Neuronal stem cell (in vitro differentiated cells): ENCODE measurements around the gene CCL1.

Source experiments
- DNase-seq: peaks from one replicate; pipeline ENCODE4 v3.0.0-alpha.2; 2013; ENCODE audit warnings: low spot score
- H2AFZ ChIP-seq: one replicate; pipeline ENCODE4 v1.6.1; 2013; ENCODE audit warnings: mild to moderate bottlenecking, low read length, inconsistent platforms
- H2AK5ac ChIP-seq: 2 replicates; pipeline ENCODE4 v1.6.1; 2013; ENCODE audit warnings: low read depth, mild to moderate bottlenecking, inconsistent platforms, low read length, moderate library complexity, mixed read lengths
- H2BK120ac ChIP-seq: 2 replicates; pipeline ENCODE4 v1.6.1; 2013; ENCODE audit warnings: low read depth, mild to moderate bottlenecking, inconsistent platforms, low read length, moderate library complexity, mixed read lengths
- H2BK12ac ChIP-seq: one replicate; pipeline ENCODE4 v1.6.1; 2013; ENCODE audit warnings: low read length, inconsistent platforms
- H2BK15ac ChIP-seq: 2 replicates; pipeline ENCODE4 v1.6.1; 2013; ENCODE audit warnings: mild to moderate bottlenecking, low read length, inconsistent platforms, mixed read lengths
- H2BK5ac ChIP-seq: one replicate; pipeline ENCODE4 v1.6.1; 2013; ENCODE audit warnings: inconsistent platforms, mild to moderate bottlenecking, low read length, moderate library complexity
- H3K14ac ChIP-seq: one replicate; pipeline ENCODE4 v1.6.1; 2013; ENCODE audit warnings: low read length, inconsistent platforms
- H3K18ac ChIP-seq: 2 replicates; pipeline ENCODE4 v1.6.1; 2013; ENCODE audit warnings: low read length, inconsistent platforms
- H3K23ac ChIP-seq: 2 replicates; pipeline ENCODE4 v1.6.1; 2013; ENCODE audit warnings: low read depth, mild to moderate bottlenecking, mixed read lengths, low read length, inconsistent platforms; ENCODE audit not compliant: poor library complexity
- H3K27ac ChIP-seq: replicated peaks from 3 replicates; pipeline ENCODE4 v1.5.1; 2013; ENCODE audit warnings: low read length, inconsistent platforms
- H3K27me3 ChIP-seq, 3 experiments: 2 replicates each; pipeline ENCODE4 v1.6.1; 2013; ENCODE audit warnings: low read length in 3 of 3, mild to moderate bottlenecking in 2 of 3, inconsistent platforms in 1 of 3, low read depth in 1 of 3, mixed read lengths in 1 of 3, moderate library complexity in 1 of 3; ENCODE audit not compliant: control insufficient read depth in 3 of 3, insufficient read depth in 3 of 3
- H3K36me3 ChIP-seq, 2 donors: replicated peaks in 1 of 2; 2 replicates each; pipeline ENCODE4 v1.6.1; 2013; ENCODE audit warnings: low read length in 2 of 2; ENCODE audit not compliant: control insufficient read depth in 2 of 2, insufficient read depth in 2 of 2
- H3K4ac ChIP-seq: 2 replicates; pipeline ENCODE4 v1.6.1; 2013; ENCODE audit warnings: inconsistent platforms, mild to moderate bottlenecking, low read length, moderate library complexity
- H3K4me1 ChIP-seq, 2 donors: 1 replicate in 1 of 2; 2 replicates in 1 of 2; pipeline ENCODE4 v1.6.1; 2013; ENCODE audit warnings: low read length in 2 of 2, low read depth in 1 of 2; ENCODE audit not compliant: control insufficient read depth in 2 of 2, insufficient read depth in 1 of 2
- H3K4me2 ChIP-seq: one replicate; pipeline ENCODE4 v1.6.1; 2013; ENCODE audit warnings: mild to moderate bottlenecking, low read length, inconsistent platforms; ENCODE audit not compliant: insufficient read depth, poor library complexity, severe bottlenecking
- H3K4me3 ChIP-seq, 2 donors: 2 replicates each; pipeline ENCODE4 v1.5.1; 2013; ENCODE audit warnings: low read length in 2 of 2, mild to moderate bottlenecking in 2 of 2, inconsistent platforms in 1 of 2, moderate library complexity in 1 of 2
- H3K79me1 ChIP-seq: one replicate; pipeline ENCODE4 v1.6.1; 2013; ENCODE audit warnings: low read depth, mild to moderate bottlenecking, inconsistent platforms, low read length, moderate library complexity
- H3K9ac ChIP-seq: one replicate; pipeline ENCODE4 v1.6.1; 2013; ENCODE audit warnings: mild to moderate bottlenecking, low read depth, low read length, inconsistent platforms; ENCODE audit not compliant: poor library complexity
- H3K9me3 ChIP-seq, 2 donors: replicated peaks in 1 of 2; 2 replicates each; pipeline versions ENCODE3 to v1.6.1; 2013; ENCODE audit warnings: low read length in 2 of 2, mild to moderate bottlenecking in 2 of 2, inconsistent platforms in 1 of 2, low read depth in 1 of 2, mixed read lengths in 1 of 2, moderate library complexity in 1 of 2; ENCODE audit not compliant: control insufficient read depth in 2 of 2, insufficient read depth in 1 of 2
- H4K8ac ChIP-seq: one replicate; pipeline ENCODE4 v1.6.1; 2013; ENCODE audit warnings: low read depth, mild to moderate bottlenecking, inconsistent platforms, low read length, moderate library complexity
- H4K91ac ChIP-seq: one replicate; pipeline ENCODE4 v1.6.1; 2013; ENCODE audit warnings: low read length, low read depth, mild to moderate bottlenecking, inconsistent platforms; ENCODE audit not compliant: poor library complexity
- WGBS, 2 donors: extraction: QIAGEN DNeasy Blood & Tissue Kit; methylation state at CpG; one replicate each; pipeline ENCODE4 v1.1.7; 2013; ENCODE audit warnings: missing lambda C conversion rate in 2 of 2, mixed read lengths in 1 of 2; ENCODE audit not compliant: insufficient read length in 2 of 2, insufficient replicate concordance in 1 of 2; ENCODE audit errors: extremely low coverage in 2 of 2; 5-methylcytosine and 5-hydroxymethylcytosine counted together

Gene CCL1

GRCh38 chr17:34360601-34361270 lies 2.3 kb downstream of the CCL1 start:
- H2BK120ac ChIP-seq = no peak overlapping the region
- H3K36me3 ChIP-seq = no peaks in the 10 kb centered on the region
- no peaks in the 10 kb centered on the region for H3K27me3 ChIP-seq
- no peak overlapping the region for H2BK5ac ChIP-seq
- no peak overlapping the region for H3K18ac ChIP-seq
- H3K79me1 ChIP-seq = no peaks in the 10 kb centered on the region
- H3K4me1 ChIP-seq = no peaks in the 10 kb centered on the region
- no peak overlapping the region for H2AK5ac ChIP-seq
- no CpG with 5 or more reads among the region's 11 CpGs for WGBS, 2 donors
- H2BK12ac ChIP-seq = no peak overlapping the region
- H3K27ac ChIP-seq = no peak overlapping the region
- no peak overlapping the region for H2AFZ ChIP-seq
- H3K4me2 ChIP-seq = no peak overlapping the region
- H3K14ac ChIP-seq = no peak overlapping the region
- no peak overlapping the region for H3K4me3 ChIP-seq
- no peak overlapping the region for H3K23ac ChIP-seq
- DNase-seq = no peak
- no peak overlapping the region for H3K4ac ChIP-seq
- no peak overlapping the region for H4K91ac ChIP-seq
- no peaks in the 10 kb centered on the region for H3K9me3 ChIP-seq
- H2BK15ac ChIP-seq = no peak overlapping the region
- H3K9ac ChIP-seq = no peak overlapping the region
- no peak overlapping the region for H4K8ac ChIP-seq

- Histone ChIP-seq H4K91ac (no peak overlapping the region), H2BK5ac (no peak overlapping the region), H3K79me1 (no peaks in the 10 kb centered on the region), H2BK15ac (no peak overlapping the region), H3K9me3 (no peaks in the 10 kb centered on the region), H2AK5ac (no peak overlapping the region), H3K27ac (no peak overlapping the region), H3K4me1 (no peaks in the 10 kb centered on the region), H2BK120ac (no peak overlapping the region), H3K9ac (no peak overlapping the region), H3K36me3 (no peaks in the 10 kb centered on the region), H2AFZ (no peak overlapping the region), H3K14ac (no peak overlapping the region), H3K4ac (no peak overlapping the region), H2BK12ac (no peak overlapping the region), H4K8ac (no peak overlapping the region), H3K4me3 (no peak overlapping the region), H3K23ac (no peak overlapping the region), H3K4me2 (no peak overlapping the region), H3K18ac (no peak overlapping the region), H3K27me3 (no peaks in the 10 kb centered on the region)
- no CpG with 5 or more reads among the region's 3 CpGs for WGBS, 2 donors
- no peak for DNase-seq
These were observed 4.4 kb downstream of the CCL1 start for GRCh38 chr17:34358631-34359030.

- Histone ChIP-seq H3K18ac (no peak overlapping the region), H3K9ac (no peak overlapping the region), H3K4me1 (no peaks in the 10 kb centered on the region), H3K36me3 (no peaks in the 10 kb centered on the region), H3K4me3 (no peak overlapping the region), H3K27me3 (no peaks in the 10 kb centered on the region), H3K4ac (no peak overlapping the region), H3K23ac (no peak overlapping the region), H4K91ac (no peak overlapping the region), H2BK120ac (no peak overlapping the region), H2AK5ac (no peak overlapping the region), H2BK5ac (no peak overlapping the region), H3K79me1 (no peaks in the 10 kb centered on the region), H2BK12ac (no peak overlapping the region), H2BK15ac (no peak overlapping the region), H3K4me2 (no peak overlapping the region), H3K9me3 (no peaks in the 10 kb centered on the region), H2AFZ (no peak overlapping the region), H4K8ac (no peak overlapping the region), H3K14ac (no peak overlapping the region), H3K27ac (no peak overlapping the region)
- WGBS, 2 donors = no CpG with 5 or more reads among the region's 2 CpGs
- DNase-seq = no peak
These were observed 5.6 kb downstream of the CCL1 start for GRCh38 chr17:34357398-34357797.

GRCh38 chr17:34356194-34356593 lies 6.8 kb downstream of the CCL1 start, which contains the start of gene CCL13:
Gene CCL13 (plus strand): TSS chr17:34356480. CDS start chr17:34356527, 47 bp downstream.
- no peak within 1 kb of the TSS for H3K18ac ChIP-seq
- no peaks in the 10 kb centered on the region for H3K79me1 ChIP-seq
- H4K91ac ChIP-seq = no peak within 1 kb of the TSS

More at GRCh38 chr17:34356194-34356593, 6.8 kb downstream of the CCL1 start, which contains the start of gene CCL13:
- H3K23ac ChIP-seq = no peak within 1 kb of the TSS
- H3K27ac ChIP-seq = no peak within 1 kb of the TSS
- H2BK120ac ChIP-seq = no peak within 1 kb of the TSS
- no peak within 1 kb of the TSS for H2BK12ac ChIP-seq
- no peak within 1 kb of the TSS for H2AFZ ChIP-seq
- no peak within 1 kb of the TSS for H3K4ac ChIP-seq
- no peak within 1 kb of the TSS for H3K14ac ChIP-seq
- no peak within 1 kb of the TSS for H2BK5ac ChIP-seq
- no peak within 1 kb of the TSS for H3K4me3 ChIP-seq
- DNase-seq = no peak
- WGBS, 2 donors = no CpG with 5 or more reads among the region's 5 CpGs
- H2AK5ac ChIP-seq = no peak within 1 kb of the TSS
- no peaks in the 10 kb centered on the region for H3K4me1 ChIP-seq
- H2BK15ac ChIP-seq = no peak within 1 kb of the TSS
- no peak within 1 kb of the TSS for H3K4me2 ChIP-seq
- H3K9ac ChIP-seq = no peak within 1 kb of the TSS
- H3K27me3 ChIP-seq = no peaks in the 10 kb centered on the region
- no peaks in the 10 kb centered on the region for H3K36me3 ChIP-seq
- no peaks in the 10 kb centered on the region for H3K9me3 ChIP-seq
- no peak within 1 kb of the TSS for H4K8ac ChIP-seq
